CD4-positive, CD25-positive, alpha-beta regulatory T cell (primary cell): ENCODE measurements around the gene CROCC. TPM values are rescaled to one million over a fixed set of nuclear protein-coding genes. Genes with fewer than 3 reads are reported as not detected.
"Not testable (repeated sequence)": the region's sequence is repeated elsewhere in the genome, so short reads cannot be mapped to it uniquely, and the experiment has no call there.

Source experiments
- ATAC-seq, 2 donors: fragments of 150-1000 bp; cut with Tn5 transposase; one replicate each; pipeline ENCODE4 v1.10.0; 2021; ENCODE audit warnings: low read depth in 2 of 2, moderate number of reproducible peaks in 2 of 2, moderate library complexity in 1 of 2
- DNase-seq, 3 donors: peaks; one replicate each; pipeline versions ENCODE4 v3.0.0 to v3.0.0-alpha.2; 2012 to 2022; ENCODE audit warnings: mixed read lengths in 1 of 3
- H3K27ac ChIP-seq: one replicate; pipeline ENCODE4 v1.7.0; 2013; ENCODE audit warnings: mild to moderate bottlenecking, low read length; ENCODE audit not compliant: insufficient read depth, poor library complexity, severe bottlenecking
- H3K27me3 ChIP-seq: one replicate; pipeline ENCODE4 v1.7.0; 2013; ENCODE audit warnings: low read length; ENCODE audit not compliant: control insufficient read depth, insufficient read depth
- H3K36me3 ChIP-seq: one replicate; pipeline ENCODE4 v1.7.0; 2013; ENCODE audit warnings: mild to moderate bottlenecking, low read length, moderate library complexity; ENCODE audit not compliant: control insufficient read depth, insufficient read depth
- H3K4me1 ChIP-seq: 2 replicates; pipeline ENCODE4 v1.7.0; 2013; ENCODE audit warnings: mild to moderate bottlenecking, low read length; ENCODE audit not compliant: insufficient read depth, control insufficient read depth, poor library complexity, severe bottlenecking
- H3K4me3 ChIP-seq: one replicate; pipeline ENCODE4 v1.7.0; 2013; ENCODE audit warnings: low read depth, mild to moderate bottlenecking, low read length, moderate library complexity
- H3K9me3 ChIP-seq, 2 experiments: 1 replicate in 1 of 2; 2 replicates in 1 of 2; pipeline ENCODE4 v1.7.0; 2013; ENCODE audit warnings: low read length in 2 of 2, mild to moderate bottlenecking in 1 of 2, moderate library complexity in 1 of 2; ENCODE audit not compliant: control insufficient read depth in 2 of 2
- H3K27ac Mint-ChIP-seq, 3 donors: one replicate each; pipeline ENCODE4 v1.8.0; 2020 to 2022; ENCODE audit warnings: mild to moderate bottlenecking in 3 of 3, mixed read lengths in 3 of 3, moderate library complexity in 2 of 3
- H3K27me3 Mint-ChIP-seq: one replicate; pipeline ENCODE4 v1.8.0; 2022; ENCODE audit warnings: mild to moderate bottlenecking, mixed read lengths
- H3K36me3 Mint-ChIP-seq: one replicate; pipeline ENCODE4 v1.8.0; 2020; ENCODE audit warnings: mixed read lengths
- H3K4me1 Mint-ChIP-seq, 4 donors: one replicate each; pipeline ENCODE4 v1.8.0; 2020 to 2022; ENCODE audit warnings: mixed read lengths in 4 of 4, mild to moderate bottlenecking in 1 of 4
- H3K4me3 Mint-ChIP-seq, 4 donors: one replicate each; pipeline ENCODE4 v1.8.0; 2020 to 2022; ENCODE audit warnings: mild to moderate bottlenecking in 4 of 4, mixed read lengths in 4 of 4, moderate library complexity in 3 of 4
- H3K9me3 Mint-ChIP-seq, 7 donors: one replicate each; pipeline ENCODE4 v1.8.0; 2020 to 2022; ENCODE audit warnings: mixed read lengths in 7 of 7, mild to moderate bottlenecking in 3 of 7, moderate library complexity in 2 of 7
- polyA plus RNA-seq, 4 donors: library from polyadenylated mRNA; unstranded; fragments of 300-500 nt; fragmentation: Illumina TruSeq; gene quantifications; one replicate each; pipeline ENCODE4 v1.2.3, GENCODE V29; 2021
- total RNA-seq: library from RNA; stranded (reverse); gene quantifications from one replicate; pipeline ENCODE4 v1.2.3, GENCODE V29; 2022

CROCC gene
- total and polyA plus RNA-seq, 5 donors from 2014 or later = 3.9 to 46.1 (median 4.3) TPM

- no peaks in the 10 kb centered on the region for H3K9me3 Mint-ChIP-seq
- no peak overlapping the region for H3K27ac Mint-ChIP-seq
- ATAC-seq = no peak
- H3K4me3 Mint-ChIP-seq = peak overlapping the region in 1 of 4 donors; percentile 43
- no peak for DNase-seq
- no peak overlapping the region for H3K4me3 ChIP-seq
- no peaks in the 10 kb centered on the region for H3K36me3 ChIP-seq
- H3K27ac ChIP-seq = no peak overlapping the region
- peaks cover 6 to 15% (median 7%) of the 10 kb centered on the region in 4 donors for H3K4me1 Mint-ChIP-seq
- H3K27me3 ChIP-seq = no peaks in the 10 kb centered on the region
- peaks cover 14% of the 10 kb centered on the region for H3K4me1 ChIP-seq
- no peaks in the 10 kb centered on the region for H3K36me3 Mint-ChIP-seq
- no peaks in the 10 kb centered on the region for H3K9me3 ChIP-seq
- H3K27me3 Mint-ChIP-seq = no peaks in the 10 kb centered on the region
Measured at GRCh38 chr1:16956775-16957174, 35.0 kb downstream of the CROCC start.

- Histone ChIP-seq H3K36me3 (no peaks in the 10 kb centered on the region), H3K27me3 (no peaks in the 10 kb centered on the region), H3K9me3 (no peaks in the 10 kb centered on the region), H3K4me3 (no peak overlapping the region), H3K4me1 (peaks cover 14% of the 10 kb centered on the region), H3K27ac (no peak overlapping the region)
- no peak for DNase-seq
- no peak overlapping the region for H3K4me3 Mint-ChIP-seq
- H3K27me3 Mint-ChIP-seq = no peaks in the 10 kb centered on the region
- H3K27ac Mint-ChIP-seq = no peak overlapping the region
- H3K4me1 Mint-ChIP-seq = peaks cover 6 to 16% (median 7%) of the 10 kb centered on the region in 4 donors
- ATAC-seq = no peak
- H3K36me3 Mint-ChIP-seq = no peaks in the 10 kb centered on the region
- H3K9me3 Mint-ChIP-seq = no peaks in the 10 kb centered on the region
Measured at GRCh38 chr1:16957731-16958130, 36.0 kb downstream of the CROCC start.

GRCh38 chr1:16958475-16958874, 36.7 kb downstream of the CROCC start:
- Mint-ChIP-seq H3K9me3 (no peaks in the 10 kb centered on the region), H3K4me1 (peaks cover 7 to 19% (median 9%) of the 10 kb centered on the region in 4 donors), H3K4me3 (no peak overlapping the region), H3K36me3 (no peaks in the 10 kb centered on the region), H3K27me3 (no peaks in the 10 kb centered on the region), H3K27ac (no peak overlapping the region)
- ATAC-seq = no peak
- H3K27ac ChIP-seq = no peak overlapping the region
- H3K36me3 ChIP-seq = no peaks in the 10 kb centered on the region
- no peak for DNase-seq
- H3K4me1 ChIP-seq = peaks cover 14% of the 10 kb centered on the region
- no peak overlapping the region for H3K4me3 ChIP-seq
- no peaks in the 10 kb centered on the region for H3K9me3 ChIP-seq
- H3K27me3 ChIP-seq = no peaks in the 10 kb centered on the region

DNA sequence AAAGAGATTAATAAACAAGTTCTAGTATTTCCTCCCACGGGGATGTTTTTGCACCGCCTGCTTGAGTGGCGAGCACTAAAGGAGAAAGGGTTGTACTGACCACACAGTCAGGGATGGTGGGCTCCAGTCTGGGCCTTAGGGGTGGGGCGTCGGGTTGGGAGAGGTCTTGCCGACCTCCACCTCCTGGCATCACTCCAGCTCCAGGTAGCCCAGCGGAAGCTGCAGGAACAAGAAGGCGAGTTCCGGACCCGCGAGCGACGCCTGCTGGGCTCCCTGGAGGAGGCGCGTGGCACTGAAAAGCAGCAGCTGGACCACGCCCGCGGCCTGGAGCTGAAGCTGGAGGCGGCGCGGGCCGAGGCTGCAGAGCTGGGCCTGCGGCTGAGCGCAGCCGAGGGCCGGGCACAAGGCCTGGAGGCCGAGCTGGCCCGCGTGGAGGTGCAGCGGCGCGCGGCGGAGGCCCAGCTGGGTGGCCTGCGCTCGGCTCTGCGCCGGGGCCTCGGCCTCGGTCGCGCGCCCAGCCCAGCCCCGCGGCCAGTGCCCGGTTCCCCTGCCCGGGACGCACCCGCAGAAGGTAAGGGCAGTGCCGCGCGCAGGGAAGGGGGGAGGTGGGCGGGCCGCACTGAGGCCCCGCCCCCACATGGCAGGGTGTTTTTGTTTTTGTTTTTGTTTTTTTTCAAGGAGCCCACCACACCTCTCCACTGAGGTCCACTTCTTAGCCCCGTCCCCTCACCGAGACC, 39.0 kb downstream of the CROCC start:
- peaks cover 7 to 25% (median 9%) of the 10 kb centered on the region in 4 donors for H3K4me1 Mint-ChIP-seq
- H3K27ac Mint-ChIP-seq = peak overlapping the region; percentile 82 to 93 (median 83)
- Histone ChIP-seq H3K36me3 (no peaks in the 10 kb centered on the region), H3K27ac (peak overlapping the region; percentile 57), H3K4me1 (peaks cover 14% of the 10 kb centered on the region), H3K4me3 (peak overlapping the region; percentile 73), H3K27me3 (no peaks in the 10 kb centered on the region), H3K9me3 (no peaks in the 10 kb centered on the region)
- peak; percentile 75 to 84 for ATAC-seq
- H3K9me3 Mint-ChIP-seq = no peaks in the 10 kb centered on the region
- H3K27me3 Mint-ChIP-seq = no peaks in the 10 kb centered on the region
- H3K36me3 Mint-ChIP-seq = peaks cover 7% of the 10 kb centered on the region
- peak; percentile 65 to 82 (median 71) for DNase-seq
- peak overlapping the region; percentile 86 to 97 (median 90) for H3K4me3 Mint-ChIP-seq

GRCh38 chr1:16961297-16962133, 39.8 kb downstream of the CROCC start:
- no peak overlapping the region for H3K4me3 ChIP-seq
- no peak overlapping the region for H3K27ac ChIP-seq
- DNase-seq (no peak), ATAC-seq (no peak)
- Mint-ChIP-seq H3K9me3 (no peaks in the 10 kb centered on the region), H3K27me3 (no peaks in the 10 kb centered on the region), H3K4me1 (peaks cover 7 to 25% (median 9%) of the 10 kb centered on the region in 4 donors), H3K4me3 (peak overlapping the region; percentile 66 to 88 (median 82)), H3K36me3 (peaks cover 7% of the 10 kb centered on the region), H3K27ac (peak overlapping the region; percentile 18 to 76 (median 48))
- no peaks in the 10 kb centered on the region for H3K9me3 ChIP-seq
- H3K27me3 ChIP-seq = no peaks in the 10 kb centered on the region
- peaks cover 14% of the 10 kb centered on the region for H3K4me1 ChIP-seq
- peaks cover 1% of the 10 kb centered on the region for H3K36me3 ChIP-seq

- H3K9me3 ChIP-seq, H3K27me3 Mint-ChIP-seq, H3K4me3 ChIP-seq, H3K9me3 Mint-ChIP-seq, DNase-seq, ATAC-seq, H3K27ac Mint-ChIP-seq, H3K27ac ChIP-seq, H3K27me3 ChIP-seq: not testable (repeated sequence)
- Histone ChIP-seq H3K36me3 (peaks cover 12% of the 10 kb centered on the region), H3K4me1 (peaks cover 14% of the 10 kb centered on the region)
- H3K36me3 Mint-ChIP-seq = peaks cover 12% of the 10 kb centered on the region
- peak overlapping the region in 1 of 4 donors; percentile 31 for H3K4me3 Mint-ChIP-seq
- H3K4me1 Mint-ChIP-seq = peaks cover 7 to 25% (median 9%) of the 10 kb centered on the region in 4 donors
Measured at GRCh38 chr1:16964169-16964568, 42.4 kb downstream of the CROCC start.

- no peak for DNase-seq
- Mint-ChIP-seq H3K9me3 (no peaks in the 10 kb centered on the region), H3K27ac (peak overlapping the region in 1 of 3 donors; percentile 75), H3K27me3 (no peaks in the 10 kb centered on the region), H3K4me1 (peaks cover 1 to 17% (median 4%) of the 10 kb centered on the region in 4 donors), H3K4me3 (no peak overlapping the region), H3K36me3 (peaks cover 14% of the 10 kb centered on the region)
- Histone ChIP-seq H3K9me3 (no peaks in the 10 kb centered on the region), H3K4me1 (peaks cover 8% of the 10 kb centered on the region), H3K4me3 (no peak overlapping the region), H3K27me3 (no peaks in the 10 kb centered on the region), H3K36me3 (peaks cover 12% of the 10 kb centered on the region), H3K27ac (no peak overlapping the region)
- ATAC-seq = no peak
Measured at GRCh38 chr1:16965486-16966067, 43.8 kb downstream of the CROCC start.
